Measurements from ENCODE around the gene IWS1.
"Not testable (repeated sequence)": the region's sequence is repeated elsewhere in the genome, so short reads cannot be mapped to it uniquely, and the experiment has no call there.

IWS1 gene

GRCh38 chr2:127560931-127561280 lies 34.6 kb upstream of the IWS1 start:
- no peak for DNase-seq (ENCODE audit: low spot score)

DNA sequence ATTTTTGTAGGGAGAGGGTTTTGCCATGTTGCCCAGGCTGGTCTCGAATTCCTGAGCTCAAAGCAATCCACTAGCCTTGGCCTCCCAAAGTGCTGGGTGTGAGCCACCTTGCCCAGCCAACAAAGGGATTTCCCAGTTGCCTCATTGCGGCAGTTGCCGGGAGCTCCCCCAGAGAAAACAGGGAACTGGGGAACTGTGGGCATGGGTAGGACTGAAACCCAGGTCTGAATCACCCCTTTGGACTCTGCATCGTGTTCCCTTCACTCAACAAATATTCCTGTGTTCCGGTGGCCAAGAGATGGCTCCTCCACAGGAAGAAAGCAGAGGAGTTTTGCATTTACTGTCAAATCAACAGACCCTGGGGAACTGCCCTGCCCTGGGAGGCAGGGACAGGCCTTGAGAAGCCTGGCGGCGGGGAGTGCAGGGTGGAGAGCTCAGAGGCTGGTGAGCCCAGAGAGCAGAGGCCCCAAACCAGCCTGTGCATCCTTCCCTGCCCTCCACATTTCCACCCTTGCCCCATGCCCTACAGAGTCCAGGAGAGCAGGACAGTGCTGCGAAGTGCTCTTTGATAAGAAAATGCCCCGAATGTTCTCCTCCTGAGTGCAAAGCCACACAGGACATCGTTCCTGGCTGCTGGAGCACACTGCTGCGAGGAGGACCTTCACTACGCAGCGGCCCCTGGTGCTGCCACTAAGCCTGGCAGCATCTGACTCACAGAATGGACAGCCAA lies 34.1 kb upstream of the IWS1 start:
- no peak for DNase-seq (ENCODE audit: low spot score)

GRCh38 chr2:127559454-127559853 lies 33.2 kb upstream of the IWS1 start:
- no peak for DNase-seq (ENCODE audit: low spot score)

DNA sequence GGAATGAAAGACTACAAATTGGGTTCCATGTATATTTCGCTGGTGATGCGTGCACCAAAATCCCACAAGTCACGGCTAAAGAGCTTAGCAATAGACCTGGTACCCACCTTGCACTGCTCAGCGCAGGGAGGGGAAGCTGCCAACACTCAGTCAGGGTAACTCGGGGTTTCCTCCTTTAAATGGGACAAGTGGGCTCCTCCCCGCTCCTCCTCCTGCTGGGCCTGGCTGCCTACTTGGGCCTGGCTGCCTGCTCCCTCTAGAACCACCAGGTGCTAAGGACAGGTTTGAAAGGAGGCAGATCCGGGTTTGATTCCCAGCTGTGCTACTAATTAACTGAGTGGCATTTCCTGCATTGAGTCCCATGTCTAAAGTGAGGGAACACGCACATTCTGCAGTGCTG lies 32.6 kb upstream of the IWS1 start:
- no peak for DNase-seq (ENCODE audit: low spot score)

GRCh38 chr2:127552846-127553245 lies 26.6 kb upstream of the IWS1 start:
- DNase-seq (ENCODE audit: low spot score) = no peak

DNA sequence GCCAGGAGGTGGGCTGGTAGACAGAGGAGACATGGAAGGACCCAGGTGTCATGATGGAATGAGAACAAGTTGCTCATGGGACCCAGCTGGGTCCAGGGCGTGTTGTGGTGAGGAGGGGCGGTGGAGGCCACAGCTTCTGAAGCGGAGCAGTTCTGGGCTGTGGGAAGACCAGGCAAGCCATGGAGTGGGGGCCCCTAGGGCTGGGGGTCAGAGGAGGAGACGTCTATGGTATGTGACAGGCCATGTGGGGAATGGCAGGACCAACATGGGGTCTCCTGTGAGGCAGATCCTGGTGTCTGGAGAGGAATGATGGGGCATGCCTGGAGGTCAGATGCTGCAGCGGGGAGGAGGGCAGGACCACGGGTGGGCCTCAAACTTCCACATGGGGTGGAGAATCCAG lies 26.0 kb upstream of the IWS1 start:
- DNase-seq (ENCODE audit: low spot score) = no peak

DNA sequence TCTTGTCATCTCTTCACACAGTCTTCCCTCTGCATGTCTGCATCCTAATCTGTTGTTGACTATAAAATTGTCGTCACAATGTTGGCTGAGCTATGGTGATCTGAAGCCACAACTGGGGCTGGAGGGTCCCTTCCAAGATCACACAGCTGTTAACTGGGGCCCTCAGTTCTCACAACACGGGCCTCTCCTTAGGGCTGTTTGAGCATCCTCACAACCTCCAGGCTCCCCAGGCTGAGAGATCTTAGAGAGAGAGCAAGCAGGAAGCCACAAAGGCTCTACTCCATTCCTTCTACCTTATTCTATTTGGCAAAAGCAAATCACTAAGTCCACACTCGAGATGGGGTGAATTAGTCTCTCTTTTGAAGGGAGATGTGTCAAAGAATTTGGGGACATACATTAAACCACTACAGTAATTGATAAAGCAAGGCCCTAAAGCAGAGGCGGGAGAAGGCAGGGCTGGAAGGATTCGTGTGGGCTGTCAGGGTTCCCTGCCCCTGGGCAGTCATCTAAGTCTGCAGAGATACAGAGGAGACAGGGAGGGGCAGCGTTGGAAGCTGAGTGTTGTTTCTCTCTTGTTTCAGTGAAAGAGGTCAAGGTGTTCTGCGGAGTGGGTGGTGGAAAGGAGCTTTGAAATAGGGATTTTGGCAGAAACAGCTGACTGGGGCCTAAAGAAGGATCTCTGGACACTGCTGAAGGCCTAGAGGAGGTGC lies 25.1 kb upstream of the IWS1 start:
- DNase-seq (ENCODE audit: low spot score) = no peak

DNA sequence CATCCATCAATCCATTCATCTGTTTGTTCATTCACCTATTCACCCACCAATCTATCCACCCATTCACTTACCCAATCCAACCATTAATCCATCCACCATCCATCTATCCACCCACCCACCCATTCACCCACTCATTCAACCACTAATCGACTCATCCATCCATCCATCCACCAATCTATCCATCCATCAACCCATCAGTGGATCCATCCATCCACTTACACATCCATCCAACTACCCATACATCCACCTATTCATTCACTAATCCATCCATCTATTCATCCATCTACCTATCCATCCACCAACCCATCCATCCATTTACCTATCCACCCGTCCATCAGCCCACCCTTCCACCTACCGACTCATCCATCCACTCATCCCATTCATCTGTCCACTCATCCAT lies 20.5 kb upstream of the IWS1 start:
- DNase-seq (ENCODE audit: low spot score) = no peak

GRCh38 chr2:127545796-127546195 lies 19.5 kb upstream of the IWS1 start:
- no peak for DNase-seq (ENCODE audit: low spot score)

DNA sequence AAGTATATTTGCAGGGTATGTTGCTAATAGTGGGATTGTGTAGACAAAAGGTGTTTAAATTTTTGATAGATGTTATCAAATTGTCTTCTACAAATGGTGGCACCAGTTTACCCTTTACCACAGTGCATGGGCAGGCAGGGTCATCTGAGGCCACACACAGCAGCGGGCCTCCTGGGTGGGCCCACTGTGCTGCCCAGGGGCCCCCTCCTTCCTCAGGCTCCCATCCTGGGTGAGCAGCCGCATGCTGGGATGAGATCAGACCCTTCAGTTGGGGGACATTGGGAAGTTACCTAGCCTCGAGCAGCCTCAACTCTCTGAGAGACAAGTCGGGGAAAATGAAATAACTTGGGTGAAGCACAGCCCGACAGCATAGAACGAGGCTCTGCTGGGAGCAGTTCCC lies 18.9 kb upstream of the IWS1 start:
- no peak for DNase-seq (ENCODE audit: low spot score)

DNA sequence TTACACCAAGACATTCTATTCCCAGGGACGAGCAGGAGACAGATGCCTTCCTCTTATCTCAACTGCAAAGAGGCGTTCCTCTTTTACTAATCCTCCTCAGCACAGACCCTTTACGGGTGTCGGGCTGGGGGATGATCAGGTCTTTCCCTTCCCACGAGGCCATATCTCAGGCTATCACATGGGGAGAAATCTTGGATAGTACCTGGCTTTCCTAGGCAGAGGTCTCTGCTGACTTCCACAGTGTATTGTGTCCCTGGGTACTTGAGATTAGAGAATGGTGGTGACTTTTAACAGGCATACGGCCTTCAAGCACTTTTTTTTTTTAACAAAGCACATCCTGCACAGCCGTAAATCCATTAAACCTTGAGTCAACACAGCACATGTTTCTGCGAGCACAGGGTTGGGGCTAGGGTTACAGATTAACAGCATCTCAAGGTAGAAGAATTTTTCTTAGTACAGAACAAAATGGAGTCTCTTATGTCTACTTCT lies 16.8 kb upstream of the IWS1 start:
- not testable (repeated sequence) for DNase-seq (ENCODE audit: low spot score)

GRCh38 chr2:127542231-127542630 lies 15.9 kb upstream of the IWS1 start:
- no peak for DNase-seq (ENCODE audit: low spot score)

DNA sequence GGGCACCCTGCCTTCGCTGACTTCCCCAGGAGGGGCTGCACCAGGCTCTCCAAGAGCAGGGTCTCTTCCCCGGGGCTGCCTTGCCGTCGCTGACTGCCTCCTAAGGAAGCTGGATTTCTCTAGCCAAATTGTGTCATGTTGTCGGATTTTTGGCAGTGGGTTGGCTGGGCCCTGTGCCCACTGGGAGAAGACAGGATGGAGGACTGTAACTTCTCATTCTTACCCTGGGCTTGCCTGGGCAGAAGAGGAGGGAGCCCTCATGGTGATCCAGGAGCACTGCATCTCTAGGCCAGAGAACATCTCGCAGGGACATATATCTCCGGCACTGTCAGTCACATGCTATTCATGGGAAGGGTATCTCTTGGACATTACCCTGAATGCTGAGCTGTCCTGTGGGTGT lies 15.5 kb upstream of the IWS1 start:
- DNase-seq (ENCODE audit: low spot score) = no peak

GRCh38 chr2:127537644-127538043 lies 11.4 kb upstream of the IWS1 start:
- DNase-seq (ENCODE audit: low spot score) = no peak

- no peak for DNase-seq (ENCODE audit: low spot score)
Observed at GRCh38 chr2:127536707-127537541, 10.6 kb upstream of the IWS1 start.

DNA sequence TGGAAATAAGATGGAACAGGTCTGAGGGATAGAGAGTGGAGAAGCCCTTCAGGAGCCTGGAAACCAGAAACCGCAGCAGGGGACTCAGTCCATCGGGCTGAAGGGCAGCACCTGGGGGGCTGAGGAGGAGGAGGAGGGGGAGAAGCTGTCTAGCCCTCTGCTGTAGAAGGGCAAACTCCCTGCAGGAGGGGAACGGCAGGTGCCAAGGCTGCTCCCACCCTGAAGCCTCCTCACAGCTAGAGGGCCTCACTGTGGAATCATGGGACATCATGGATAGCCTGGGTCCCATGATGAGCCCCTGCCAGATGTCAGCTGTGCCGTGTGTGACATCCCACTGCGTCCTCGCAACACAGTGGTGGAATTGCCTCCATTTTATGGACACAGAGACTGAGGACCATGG lies 9.6 kb upstream of the IWS1 start:
- no peak for DNase-seq (ENCODE audit: low spot score)

- no peak for DNase-seq (ENCODE audit: low spot score)
Observed at GRCh38 chr2:127535422-127535901, 9.2 kb upstream of the IWS1 start, which contains the start of gene MYO7B. Gene MYO7B (plus strand): TSS chr2:127535683. CDS start chr2:127559723, 24,040 bp downstream.

DNA sequence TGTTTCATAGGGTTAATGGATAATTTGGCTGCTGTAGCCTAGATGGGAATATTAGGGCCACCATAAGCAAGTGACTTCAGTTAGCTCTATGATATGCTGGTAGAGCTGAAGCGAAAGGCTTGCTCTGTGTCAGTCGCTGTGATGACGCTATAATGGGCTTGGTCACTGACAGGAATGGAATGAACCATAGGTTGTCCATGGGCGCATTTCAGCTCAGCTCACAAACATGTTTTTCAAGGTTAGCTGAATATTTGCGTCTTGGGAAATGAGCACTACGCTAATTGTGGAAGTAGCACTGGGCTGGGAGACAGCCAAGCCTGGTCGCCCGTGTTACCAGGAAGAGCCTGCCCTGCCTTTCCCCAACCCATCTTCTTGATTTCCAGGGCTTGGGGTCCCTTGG lies 6.0 kb upstream of the IWS1 start:
- DNase-seq (ENCODE audit: low spot score) = no peak

DNA sequence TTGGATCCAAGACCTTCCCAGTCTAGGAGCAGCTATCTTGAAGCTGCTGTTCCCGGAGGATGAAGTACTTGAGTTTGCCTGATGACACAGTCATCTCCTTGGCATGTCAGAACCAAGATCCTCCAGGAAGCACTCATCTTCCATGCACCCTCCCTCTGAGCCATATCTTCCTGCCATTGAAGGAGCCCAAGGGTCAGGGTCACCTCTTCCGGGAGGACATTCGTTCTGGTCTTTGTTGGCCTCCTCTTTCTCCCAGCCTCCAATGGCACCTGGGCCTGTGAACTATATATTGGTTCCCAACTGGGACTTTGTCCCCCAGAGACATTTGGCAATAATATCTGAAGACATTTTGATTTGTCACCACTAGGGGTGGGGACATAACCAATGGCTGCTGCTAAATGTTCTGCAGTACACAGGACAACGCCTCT lies 4.9 kb upstream of the IWS1 start:
- DNase-seq (ENCODE audit: low spot score) = no peak

DNA sequence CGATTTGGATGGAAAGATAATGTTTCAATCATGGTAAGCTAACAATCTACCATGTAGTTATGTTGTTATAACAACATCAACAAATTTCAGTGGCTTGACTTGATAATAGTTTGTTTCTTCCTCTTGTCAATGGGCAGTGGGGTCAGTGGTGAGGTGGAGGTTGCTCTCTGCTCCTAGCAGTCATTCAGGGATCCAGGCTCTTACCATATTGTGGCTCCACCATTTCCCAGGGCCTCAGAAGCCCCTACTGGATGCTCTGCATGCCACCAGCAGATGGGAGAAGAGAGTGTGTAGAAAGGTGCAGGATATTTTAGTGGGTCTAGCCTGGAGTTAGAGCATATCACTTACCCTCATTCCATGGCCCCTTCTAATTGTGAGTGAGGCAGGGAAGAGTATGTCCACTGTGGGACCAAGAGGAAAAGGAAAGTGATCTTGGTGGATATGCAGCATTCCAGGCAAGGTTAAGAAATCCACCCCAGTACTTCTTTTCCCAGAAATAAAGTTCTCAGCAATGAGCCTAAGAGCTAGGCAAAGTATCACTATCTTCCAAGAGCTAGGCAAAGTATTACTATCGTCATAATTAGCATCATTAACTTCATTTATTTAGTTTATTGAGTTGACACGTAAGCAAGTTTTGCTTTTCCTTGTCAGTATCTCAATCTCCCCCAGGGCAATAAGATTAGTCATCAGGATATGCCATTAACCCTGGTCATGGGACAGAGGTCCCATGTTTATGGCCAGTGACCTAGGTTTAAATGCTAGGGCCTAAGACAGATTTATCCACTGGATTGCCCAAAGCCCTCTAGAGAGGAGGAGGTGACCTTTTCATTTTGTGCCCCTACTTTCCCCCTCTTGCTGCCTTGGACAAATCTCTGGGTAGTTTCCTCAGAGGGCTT lies 4.2 kb upstream of the IWS1 start:
- DNase-seq (ENCODE audit: low spot score) = no peak

DNA sequence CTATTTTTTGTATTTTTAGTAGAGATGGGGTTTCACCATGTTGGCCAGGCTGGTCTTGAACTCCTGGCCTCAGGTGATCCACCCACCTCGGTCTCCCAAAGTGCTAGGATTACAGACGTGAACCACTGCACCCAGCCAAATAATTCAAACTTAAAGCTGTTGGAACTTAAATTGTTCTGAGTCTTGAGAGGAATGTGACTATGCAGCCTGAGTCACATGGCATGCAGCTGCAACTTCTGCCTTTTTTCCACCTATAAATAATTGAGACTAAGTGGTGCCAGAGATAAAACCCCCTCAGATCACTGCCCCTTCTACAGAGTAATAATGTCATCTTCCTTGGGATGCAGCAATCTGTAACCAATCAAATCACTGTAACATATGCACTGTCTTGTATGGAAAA lies 3.1 kb upstream of the IWS1 start:
- not testable (repeated sequence) for DNase-seq (ENCODE audit: low spot score)

DNA sequence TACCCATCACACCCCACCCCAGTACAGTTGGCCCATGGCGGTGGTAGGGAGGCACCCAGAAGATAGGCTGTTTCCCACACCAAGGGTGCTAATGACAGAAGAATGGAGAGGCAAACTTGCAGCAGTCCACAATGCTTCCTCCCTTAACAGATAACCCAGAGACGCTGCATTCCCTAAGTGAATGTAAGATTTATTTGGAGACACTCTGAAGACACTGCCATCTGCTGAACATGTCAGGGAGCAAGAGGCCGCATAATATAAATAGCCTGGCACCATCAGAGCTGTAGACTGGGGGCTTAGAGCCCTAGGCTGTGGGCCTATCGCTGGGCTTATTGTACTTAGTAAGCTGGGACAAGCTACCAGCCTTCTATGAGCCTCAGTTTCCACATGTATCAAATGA lies 2.2 kb upstream of the IWS1 start:
- DNase-seq (ENCODE audit: low spot score) = no peak
